A549 treated with ZK216348 at 1 μM for 4 hours (cell line): Measurements from ENCODE around the gene GNAS. TPM values are rescaled to one million over a fixed set of nuclear protein-coding genes. Genes with fewer than 3 reads are reported as not detected.

Source experiments
- total RNA-seq: library from RNA; stranded (reverse); fragments of 200-300 nt; extraction: Qiagen RNA extraction; gene quantifications from 5 replicates; pipeline ENCODE4 v1.2.3, GENCODE V29; 2022; ENCODE audit warnings: low read depth

Gene GNAS
- 611 to 774 TPM (median 699 TPM) in 5 replicates for total RNA-seq

DNA sequence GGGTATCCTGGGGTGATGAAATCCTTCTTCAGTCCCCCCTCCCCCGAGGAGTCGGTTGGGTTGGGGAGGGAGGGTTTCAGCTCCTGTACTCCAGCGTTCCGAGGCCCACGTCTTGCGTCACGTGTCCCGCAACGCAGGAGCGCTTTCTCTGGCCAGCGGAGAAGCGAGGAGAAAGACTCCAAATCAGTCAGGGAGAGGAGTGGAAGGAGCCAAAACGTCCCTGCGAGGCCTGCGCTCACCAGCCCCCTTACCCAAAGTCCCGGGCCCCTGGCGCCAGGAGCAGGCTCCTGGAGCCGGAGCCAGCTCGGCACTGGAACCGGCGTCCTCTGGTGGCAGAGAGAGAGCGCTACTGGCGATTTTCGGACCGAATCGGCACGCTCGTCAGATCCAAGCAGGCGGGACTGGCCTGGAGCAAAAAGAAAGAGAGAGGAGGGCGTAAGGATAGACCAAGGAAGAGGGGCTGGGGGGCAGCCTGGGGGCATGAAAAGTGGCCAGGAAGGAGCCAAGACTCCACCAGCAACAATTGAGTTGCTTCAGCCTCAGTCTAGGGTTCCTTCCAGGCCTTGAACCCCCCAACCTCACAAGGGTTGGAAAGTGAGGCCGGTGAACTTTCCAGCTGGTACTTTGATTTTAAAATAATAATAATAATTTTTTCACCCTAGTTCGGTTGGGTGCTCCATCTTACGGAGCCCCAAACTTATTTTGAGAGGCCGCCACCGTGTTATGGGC lies at the start of gene GNAS:
TSS of gene GNAS (plus strand) at position 174 of the 729 bp plus-strand sequence.

DNA sequence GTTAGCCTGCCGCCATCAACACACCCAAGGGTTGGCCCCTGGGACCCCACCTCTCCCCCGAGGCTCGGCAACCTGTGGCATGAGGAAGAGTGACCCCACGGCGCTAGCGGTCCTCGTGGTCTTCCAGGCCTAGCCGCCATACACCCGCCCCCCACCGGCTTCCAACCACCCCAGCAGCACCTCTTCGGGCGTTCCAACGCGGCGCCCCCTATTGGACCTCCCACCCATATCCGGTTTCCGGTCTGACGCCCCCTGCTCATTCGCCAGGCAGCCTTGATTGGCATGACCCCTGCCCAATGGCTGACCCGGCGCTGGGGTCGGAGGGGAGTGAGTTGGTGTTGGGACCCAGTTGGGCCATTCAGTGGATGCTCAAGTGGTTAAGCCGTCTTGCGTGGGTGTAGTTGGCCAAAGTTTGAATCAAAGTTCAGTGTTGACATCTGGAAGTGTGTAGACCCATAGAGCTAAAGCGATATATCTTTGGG lies 1.8 kb upstream of the GNAS start, which contains the start of gene GNAS-AS1:
TSS of gene GNAS-AS1 (minus strand) at position 210 of the 482 bp plus-strand sequence.

Other genes starting within 250 kb of the GNAS start
- 28.0 to 37.0 TPM (median 34.8 TPM) in 5 replicates for gene STX16, start 201.4 kb upstream of the GNAS start, total RNA-seq
- gene NPEPL1, start 159.9 kb upstream of the GNAS start, total RNA-seq: 29.2 to 41.3 TPM (median 32.0 TPM) in 5 replicates
- not detected in 5 replicates for gene GNAS-AS1, start 1.8 kb upstream of the GNAS start, total RNA-seq
- 41.1 to 49.6 TPM (median 46.2 TPM) in 5 replicates for gene NELFCD, start 128.5 kb downstream of the GNAS start, total RNA-seq
- gene CTSZ, start 154.5 kb downstream of the GNAS start, total RNA-seq: 131 to 201 TPM (median 187 TPM) in 5 replicates
- gene TUBB1, start 166.7 kb downstream of the GNAS start, total RNA-seq: not detected in 5 replicates
- gene ATP5F1E, start 179.6 kb downstream of the GNAS start, total RNA-seq: 83.2 to 171 TPM (median 93.9 TPM) in 5 replicates
- gene PRELID3B, start 190.1 kb downstream of the GNAS start, total RNA-seq: 47.8 to 88.5 TPM (median 63.0 TPM) in 5 replicates